NCI-H2029 (cell line): Measurements from ENCODE around the gene GARS1.

Source experiments
- DNase-seq: peaks from one replicate; lab custom pipeline; 2025; lab: John Stamatoyannopoulos, UW

Gene GARS1

GRCh38 chr7:30655096-30655970 is 60.7 kb downstream of the GARS1 start:
- DNase-seq = no peak

GRCh38 chr7:30656006-30656957 is 61.6 kb downstream of the GARS1 start:
- DNase-seq = no peak

- no peak for DNase-seq
These were observed 62.5 kb downstream of the GARS1 start for GRCh38 chr7:30657131-30657530.

GRCh38 chr7:30658479-30659074 is 63.9 kb downstream of the GARS1 start:
- DNase-seq = no peak

GRCh38 chr7:30659312-30659711 is 64.6 kb downstream of the GARS1 start:
- no peak for DNase-seq

GRCh38 chr7:30660331-30661255 is 65.9 kb downstream of the GARS1 start:
- peak; percentile 74 for DNase-seq

- DNase-seq = no peak
These were observed 67.2 kb downstream of the GARS1 start for GRCh38 chr7:30661926-30662325.

- DNase-seq = no peak
These were observed 67.8 kb downstream of the GARS1 start for GRCh38 chr7:30662431-30662939.

- DNase-seq = no peak
These were observed 68.7 kb downstream of the GARS1 start for GRCh38 chr7:30663414-30663813.

GRCh38 chr7:30664184-30664885 is 69.7 kb downstream of the GARS1 start:
- no peak for DNase-seq

- DNase-seq = no peak
These were observed 70.4 kb downstream of the GARS1 start for GRCh38 chr7:30665043-30665442.

GRCh38 chr7:30665449-30665848 is 70.8 kb downstream of the GARS1 start:
- DNase-seq = no peak

GRCh38 chr7:30667172-30667571 is 72.5 kb downstream of the GARS1 start:
- DNase-seq = no peak

GRCh38 chr7:30668102-30668501 is 73.4 kb downstream of the GARS1 start:
- no peak for DNase-seq

GRCh38 chr7:30671793-30672465 is 77.3 kb downstream of the GARS1 start:
- DNase-seq = no peak

GRCh38 chr7:30674420-30674819 is 79.7 kb downstream of the GARS1 start:
- DNase-seq = no peak

GRCh38 chr7:30674876-30675275 is 80.2 kb downstream of the GARS1 start:
- DNase-seq = no peak

- no peak for DNase-seq
These were observed 84.1 kb downstream of the GARS1 start for GRCh38 chr7:30678805-30679204.

- peak; percentile 39 for DNase-seq
These were observed 85.0 kb downstream of the GARS1 start for GRCh38 chr7:30679664-30680063.

GRCh38 chr7:30681331-30681797 is 86.7 kb downstream of the GARS1 start:
- no peak for DNase-seq
